H1 (cell line): ENCODE data around the gene CDH7. TPM values are rescaled to one million over a fixed set of nuclear protein-coding genes. Genes with fewer than 3 reads are reported as not detected.

ENCODE experiments used
- CTCF ChIA-PET: fragments of 300-600 bp; sonication (Branson Sonifier 250); formaldehyde crosslinking; loops from one replicate; lab custom pipeline; 2021; ENCODE audit not compliant: partially characterized antibody; lab: Charles Lee
- POLR2A ChIA-PET: fragments of 300-600 bp; sonication (Branson Sonifier 250); formaldehyde crosslinking; loops from one replicate; lab custom pipeline; 2021; ENCODE audit warnings: inconsistent platforms; ENCODE audit not compliant: partially characterized antibody; lab: Charles Lee
- DNase-seq, 2 experiments: peaks; one replicate each; pipeline versions ENCODE4 v3.0.0 to v3.0.0-alpha.2; 2010 to 2022; ENCODE audit warnings: low spot score in 2 of 2, low read depth in 1 of 2, mixed read lengths in 1 of 2
- FAIRE-seq: peaks from 2 replicates; lab custom pipeline; 2011; peaks lifted over from hg19 to GRCh38; lab: Jason Lieb, UNC
- H2AFZ ChIP-seq: 2 replicates; pipeline ENCODE4 v1.8.1; 2012; ENCODE audit warnings: low read length, inconsistent platforms
- H2AK5ac ChIP-seq: 2 replicates; pipeline ENCODE4 v1.6.1; 2013; ENCODE audit warnings: low read depth, low read length
- H2BK120ac ChIP-seq: replicated peaks from 2 replicates; pipeline ENCODE3; 2013; ENCODE audit warnings: low read depth, low read length, inconsistent platforms
- H2BK12ac ChIP-seq: 2 replicates; pipeline ENCODE4 v1.6.1; 2013; ENCODE audit warnings: low read depth, low read length
- H2BK15ac ChIP-seq: 2 replicates; pipeline ENCODE4 v1.6.1; 2013; ENCODE audit warnings: low read length
- H2BK20ac ChIP-seq: 2 replicates; pipeline ENCODE4 v1.6.1; 2013; ENCODE audit warnings: low read length
- H2BK5ac ChIP-seq: 2 replicates; pipeline ENCODE4 v1.6.1; 2013; ENCODE audit warnings: low read depth, low read length
- H3K14ac ChIP-seq: 2 replicates; pipeline ENCODE4 v1.6.1; 2013; ENCODE audit warnings: inconsistent platforms; ENCODE audit not compliant: insufficient read length
- H3K18ac ChIP-seq: 2 replicates; pipeline ENCODE4 v1.6.1; 2013; ENCODE audit warnings: low read length; ENCODE audit errors: extremely low read depth
- H3K23ac ChIP-seq: 2 replicates; pipeline ENCODE4 v1.6.1; 2013; ENCODE audit warnings: inconsistent platforms; ENCODE audit not compliant: insufficient read length
- H3K23me2 ChIP-seq: 2 replicates; pipeline ENCODE4 v1.6.1; 2013; ENCODE audit warnings: low read depth, low read length
- H3K27ac ChIP-seq: 2 replicates; pipeline ENCODE4 v1.6.1; 2011; ENCODE audit warnings: low read depth, low read length, inconsistent platforms
- H3K27me3 ChIP-seq, 4 experiments: replicated peaks in 1 of 4; 1 replicate in 1 of 4; 2 replicates in 3 of 4; pipeline versions ENCODE4 v1.6.1 to v1.8.1; 2011 to 2013; ENCODE audit warnings: low read length in 3 of 4, mild to moderate bottlenecking in 3 of 4, inconsistent platforms in 2 of 4, mixed read lengths in 2 of 4, moderate library complexity in 1 of 4; ENCODE audit not compliant: control insufficient read depth in 3 of 4, insufficient read depth in 3 of 4; ENCODE audit errors: extremely low read depth in 1 of 4
- H3K36me3 ChIP-seq, 4 experiments: 2 replicates each; pipeline versions ENCODE4 v1.6.1 to v1.8.1; 2011 to 2013; ENCODE audit warnings: mild to moderate bottlenecking in 4 of 4, low read length in 3 of 4, moderate library complexity in 2 of 4, control low read depth in 1 of 4, inconsistent platforms in 1 of 4; ENCODE audit not compliant: insufficient read depth in 4 of 4, control insufficient read depth in 2 of 4
- H3K4ac ChIP-seq: replicated peaks from 2 replicates; pipeline ENCODE3; 2013; ENCODE audit warnings: low read length, low read depth, mixed read lengths, inconsistent platforms; ENCODE audit not compliant: insufficient read length
- H3K4me1 ChIP-seq, 4 experiments: replicated peaks in 1 of 4; 1 replicate in 1 of 4; 2 replicates in 3 of 4; pipeline versions ENCODE4 v1.6.1 to v1.8.1; 2011 to 2013; ENCODE audit warnings: low read length in 3 of 4, inconsistent platforms in 2 of 4, mixed read lengths in 1 of 4; ENCODE audit not compliant: insufficient read depth in 4 of 4, control insufficient read depth in 3 of 4
- H3K4me2 ChIP-seq, 2 experiments: 2 replicates each; pipeline versions ENCODE4 v1.6.1 to v1.8.1; 2011 to 2013; ENCODE audit warnings: low read depth in 2 of 2, low read length in 2 of 2, control low read depth in 1 of 2, inconsistent platforms in 1 of 2, mild to moderate bottlenecking in 1 of 2; ENCODE audit not compliant: insufficient read depth in 1 of 2
- H3K4me3 ChIP-seq, 4 experiments: fragments of 200-600, 300-600 bp in 1 of 4; sonication (generic), shearing (Covaris generic), sonication (Bioruptor Twin) in 1 of 4; 2 replicates each; pipeline versions ENCODE4 v1.5.1 to v1.8.1; 2011 to 2016; ENCODE audit warnings: low read length in 4 of 4, low read depth in 3 of 4, control low read depth in 2 of 4, inconsistent platforms in 2 of 4, mild to moderate bottlenecking in 2 of 4, mixed read lengths in 1 of 4, moderate library complexity in 1 of 4; ENCODE audit not compliant: insufficient read depth in 2 of 4; ENCODE audit errors: extremely low read depth in 1 of 4
- H3K56ac ChIP-seq: replicated peaks from 2 replicates; pipeline ENCODE3; 2013; ENCODE audit warnings: low read depth, mild to moderate bottlenecking, mixed read lengths, low read length, inconsistent platforms; ENCODE audit not compliant: insufficient read length
- H3K79me1 ChIP-seq: 2 replicates; pipeline ENCODE4 v1.6.1; 2013; ENCODE audit warnings: low read depth, low read length, control low read depth
- H3K79me2 ChIP-seq, 2 experiments: 2 replicates each; pipeline versions ENCODE4 v1.6.1 to v1.8.1; 2012 to 2013; ENCODE audit warnings: low read length in 2 of 2, mild to moderate bottlenecking in 2 of 2, inconsistent platforms in 1 of 2; ENCODE audit not compliant: insufficient read depth in 2 of 2, control insufficient read depth in 1 of 2
- H3K9ac ChIP-seq, 4 experiments: replicated peaks in 1 of 4; 1 replicate in 1 of 4; 2 replicates in 3 of 4; pipeline versions ENCODE4 v1.6.1 to v1.8.1; 2011 to 2013; ENCODE audit warnings: low read depth in 3 of 4, low read length in 3 of 4, control low read depth in 2 of 4, mild to moderate bottlenecking in 2 of 4, moderate library complexity in 2 of 4, inconsistent platforms in 1 of 4; ENCODE audit errors: extremely low read depth in 1 of 4
- H3K9me3 ChIP-seq, 2 experiments: 2 replicates each; pipeline versions ENCODE4 v1.6.1 to v1.8.1; 2012 to 2013; ENCODE audit warnings: mild to moderate bottlenecking in 2 of 2, moderate library complexity in 2 of 2, control low read depth in 1 of 2, inconsistent platforms in 1 of 2, low read depth in 1 of 2, low read length in 1 of 2, mixed read lengths in 1 of 2; ENCODE audit not compliant: insufficient read depth in 2 of 2
- H4K20me1 ChIP-seq, 2 experiments: replicated peaks in 1 of 2; 2 replicates each; pipeline versions ENCODE3 to v1.8.1; 2011 to 2013; ENCODE audit warnings: inconsistent platforms in 2 of 2, low read length in 2 of 2, mild to moderate bottlenecking in 1 of 2; ENCODE audit not compliant: insufficient read depth in 2 of 2, control insufficient read depth in 1 of 2
- H4K5ac ChIP-seq: 2 replicates; pipeline ENCODE4 v1.6.1; 2013; ENCODE audit warnings: low read length, low read depth, mixed read lengths, inconsistent platforms; ENCODE audit not compliant: insufficient read length
- H4K8ac ChIP-seq: 2 replicates; pipeline ENCODE4 v1.8.0; 2013; ENCODE audit warnings: mild to moderate bottlenecking, moderate library complexity, low read length, inconsistent platforms; ENCODE audit not compliant: insufficient read depth; ENCODE audit errors: extremely low read depth
- H4K91ac ChIP-seq: replicated peaks from 2 replicates; pipeline ENCODE3; 2013; ENCODE audit warnings: low read length, mixed read lengths, inconsistent platforms; ENCODE audit not compliant: insufficient read length
- CREB1 ChIP-seq: IDR thresholded peaks from 2 replicates; pipeline ENCODE4 v1.6.1; 2012; ENCODE audit warnings: inconsistent platforms
- CTBP2 ChIP-seq: IDR thresholded peaks from 2 replicates; pipeline ENCODE4 v1.7.0; 2011; ENCODE audit warnings: borderline replicate concordance, mild to moderate bottlenecking, moderate library complexity, mixed read lengths, low read length; ENCODE audit not compliant: insufficient read depth, insufficient read length
- GABPA ChIP-seq: IDR thresholded peaks from 2 replicates; pipeline ENCODE4 v1.6.1; 2011; ENCODE audit warnings: mild to moderate bottlenecking, low read length, moderate library complexity, borderline replicate concordance; ENCODE audit not compliant: insufficient read depth
- JUN ChIP-seq: IDR thresholded peaks from 2 replicates; pipeline ENCODE4 v1.6.1; 2011; ENCODE audit warnings: low read depth, mild to moderate bottlenecking, improper control_type of control experiment, low read length
- KDM5A ChIP-seq: fragments of 200-600 bp; IDR thresholded peaks from 2 replicates; pipeline ENCODE4 v1.7.1; 2012; ENCODE audit warnings: mild to moderate bottlenecking, low read length, inconsistent platforms, mixed read lengths
- TAF1 ChIP-seq: IDR thresholded peaks from 2 replicates; pipeline ENCODE4 v1.6.1; 2011; ENCODE audit warnings: mild to moderate bottlenecking, low read depth, low read length
- WGBS, 2 experiments: shearing (Covaris generic) in 1 of 2; methylation state at CpG; one replicate each; pipeline versions ENCODE4 v1.1.6 to v1.1.7; 2013 to 2015; ENCODE audit warnings: low lambda C conversion rate in 2 of 2, mixed read lengths in 2 of 2, inconsistent platforms in 1 of 2, low coverage in 1 of 2, missing lambda C conversion rate in 1 of 2; ENCODE audit not compliant: insufficient replicate concordance in 2 of 2, insufficient coverage in 1 of 2, insufficient read length in 1 of 2; ENCODE audit errors: extremely low coverage in 1 of 2, missing lambda C conversion rate in 1 of 2; 5-methylcytosine and 5-hydroxymethylcytosine counted together
- polyA plus RNA-seq, 7 experiments: library from polyadenylated mRNA; depleted of rRNA in 3 of 7; stranded (reverse) in 5 of 7; unstranded in 2 of 7; fragments of >200 nt in 5 of 7; fragments of 200-250 nt in 2 of 7; gene quantifications; 1 replicate in 5 of 7; 2 replicates in 1 of 7; 4 replicates in 1 of 7; pipeline versions ENCODE4 v1.2.1 to v1.2.3, GENCODE V29; 2011 to 2013; ENCODE audit warnings: missing spikeins in 2 of 7, mixed read lengths in 2 of 7
- total RNA-seq: library from RNA; stranded (reverse); fragmentation: NEBNext Ultra II Directional; extraction: Animal tissue kit (Norgen Biotek cat#: 25700); gene quantifications from 2 replicates; pipeline ENCODE4 v1.2.1, GENCODE V29; 2021

Gene CDH7
- total and polyA plus RNA-seq, 2 of the 8 experiments (the other 6 are each of a cell fraction or from before 2014, with no cell fraction given), result 1.00 to 1.5 TPM

DNA sequence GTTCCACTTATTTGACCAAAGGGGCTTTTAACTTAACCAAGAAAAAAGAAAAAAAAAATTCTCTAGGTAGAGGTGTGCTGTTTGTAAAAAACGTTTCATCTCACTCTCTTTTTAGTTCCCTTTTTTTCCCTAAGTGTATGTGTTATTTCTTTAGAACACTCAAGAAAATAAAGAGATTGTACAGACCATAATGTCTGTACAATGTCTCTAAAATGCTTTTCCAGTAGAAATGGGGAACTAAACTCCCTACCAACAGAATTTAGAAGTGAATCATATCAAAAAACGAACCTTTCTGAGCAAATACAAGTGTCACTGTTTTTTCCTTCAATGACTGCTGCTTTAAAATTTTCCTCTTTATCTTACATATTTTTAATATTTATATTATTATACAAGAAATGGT lies 72.0 kb downstream of the CDH7 start:
- Histone ChIP-seq H2BK12ac (no peak overlapping the region), H2AFZ (no peak overlapping the region), H3K9me3 (no peaks in the 10 kb centered on the region), H2AK5ac (no peak overlapping the region), H2BK15ac (no peak overlapping the region), H3K56ac (no peak overlapping the region), H4K8ac (no peak overlapping the region), H3K23me2 (no peaks in the 10 kb centered on the region), H4K91ac (no peak overlapping the region), H3K9ac (no peak overlapping the region), H4K5ac (no peak overlapping the region), H3K36me3 (no peaks in the 10 kb centered on the region), H4K20me1 (no peaks in the 10 kb centered on the region), H3K79me2 (no peaks in the 10 kb centered on the region), H3K14ac (no peak overlapping the region), H2BK5ac (no peak overlapping the region), H2BK20ac (no peak overlapping the region), H3K27me3 (no peaks in the 10 kb centered on the region), H3K79me1 (no peaks in the 10 kb centered on the region), H3K4me2 (no peak overlapping the region), H2BK120ac (no peak overlapping the region), H3K4me1 (no peaks in the 10 kb centered on the region), H3K4ac (no peak overlapping the region), H3K18ac (no peak overlapping the region), H3K27ac (no peak overlapping the region), H3K4me3 (no peak overlapping the region), H3K23ac (no peak overlapping the region)
- POLR2A ChIA-PET, result no interaction called here
- FAIRE-seq, result no peak
- 73% methylated on average over 2 of the region's 2 CpGs; no CpG with 5 or more reads in 1 of the 2 experiments for WGBS, 2 experiments
- CTCF ChIA-PET, result no interaction called here
- no peak for DNase-seq
- no peak for TF ChIP-seq JUN
- TF ChIP-seq CREB1, result no peak
- no peak for TF ChIP-seq CTBP2
- TF ChIP-seq KDM5A, result no peak
- TF ChIP-seq GABPA, result no peak
- TF ChIP-seq TAF1, result no peak
